NT2/D1 (cell line): ENCODE results near the gene VARS1.

ENCODE experiments used
- DNase-seq: peaks from one replicate; pipeline ENCODE4 v3.0.0-alpha.2; 2011; ENCODE audit warnings: low read depth, low spot score
- H3K27me3 ChIP-seq: 2 replicates; pipeline ENCODE4 v1.6.0; 2011; ENCODE audit warnings: mild to moderate bottlenecking; ENCODE audit not compliant: insufficient read length, insufficient read depth
- H3K36me3 ChIP-seq: 2 replicates; pipeline ENCODE4 v1.6.1; 2011; ENCODE audit warnings: mild to moderate bottlenecking, low read length, mixed read lengths; ENCODE audit not compliant: insufficient read depth, insufficient read length
- H3K4me1 ChIP-seq: 2 replicates; pipeline ENCODE4 v1.5.1; 2011; ENCODE audit not compliant: insufficient read depth, insufficient read length
- H3K4me3 ChIP-seq: 2 replicates; pipeline ENCODE4 v1.5.1; 2011; ENCODE audit warnings: low read depth; ENCODE audit not compliant: insufficient read length
- H3K9ac ChIP-seq: 2 replicates; pipeline ENCODE4 v1.6.0; 2011; ENCODE audit warnings: low read depth; ENCODE audit not compliant: insufficient read length
- H3K9me3 ChIP-seq: 2 replicates; pipeline ENCODE4 v1.5.1; 2011; ENCODE audit warnings: mild to moderate bottlenecking, low read length; ENCODE audit not compliant: insufficient read depth
- SUZ12 ChIP-seq: IDR thresholded peaks from 2 replicates; pipeline ENCODE4 v1.6.1; 2011; ENCODE audit not compliant: insufficient read length, insufficient read depth; ENCODE audit errors: extremely low read depth
- YY1 ChIP-seq: IDR thresholded peaks from 2 replicates; pipeline ENCODE4 v1.6.1; 2011; ENCODE audit not compliant: insufficient read length, insufficient read depth
- ZNF274 ChIP-seq: IDR thresholded peaks from 2 replicates; pipeline ENCODE4 v1.6.1; 2011; ENCODE audit warnings: mild to moderate bottlenecking, low read depth, low read length

VARS1 gene

DNA sequence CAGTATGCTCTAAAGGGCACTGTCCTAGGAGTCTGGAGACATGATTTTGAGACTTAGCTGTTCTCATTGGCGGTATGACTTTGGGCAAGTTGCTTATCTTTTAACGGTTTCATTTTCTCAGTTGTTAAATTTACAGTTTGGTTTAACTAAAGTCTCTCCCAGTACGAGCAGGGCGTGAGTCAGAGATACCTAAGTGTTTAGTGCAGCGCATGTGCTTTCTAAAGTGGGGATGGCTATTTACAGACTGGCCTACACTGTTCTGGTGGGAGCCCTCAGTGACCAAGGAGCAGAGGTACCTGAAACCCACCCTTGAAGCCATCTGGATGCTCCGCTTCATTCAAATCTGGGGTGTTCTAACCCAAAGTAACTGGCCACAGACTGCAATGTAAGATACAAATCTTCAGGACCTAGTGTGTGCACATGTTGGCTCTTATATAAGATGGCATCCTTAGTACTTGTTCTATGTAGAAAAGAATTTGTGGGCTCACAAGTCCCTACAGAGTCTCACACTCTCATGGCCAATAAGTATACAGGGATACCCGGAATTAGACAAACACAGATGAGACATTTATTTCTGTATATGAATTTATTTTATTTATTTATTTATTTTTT, 45.0 kb downstream of the VARS1 start:
- TF ChIP-seq SUZ12 = no peak
- TF ChIP-seq ZNF274 = no peak
- no peak for TF ChIP-seq YY1
- Histone ChIP-seq H3K4me3 (no peak overlapping the region), H3K9me3 (no peaks in the 10 kb centered on the region), H3K9ac (no peak overlapping the region), H3K36me3 (peaks cover 23% of the 10 kb centered on the region), H3K27me3 (no peaks in the 10 kb centered on the region), H3K4me1 (no peaks in the 10 kb centered on the region)
- DNase-seq = no peak

DNA sequence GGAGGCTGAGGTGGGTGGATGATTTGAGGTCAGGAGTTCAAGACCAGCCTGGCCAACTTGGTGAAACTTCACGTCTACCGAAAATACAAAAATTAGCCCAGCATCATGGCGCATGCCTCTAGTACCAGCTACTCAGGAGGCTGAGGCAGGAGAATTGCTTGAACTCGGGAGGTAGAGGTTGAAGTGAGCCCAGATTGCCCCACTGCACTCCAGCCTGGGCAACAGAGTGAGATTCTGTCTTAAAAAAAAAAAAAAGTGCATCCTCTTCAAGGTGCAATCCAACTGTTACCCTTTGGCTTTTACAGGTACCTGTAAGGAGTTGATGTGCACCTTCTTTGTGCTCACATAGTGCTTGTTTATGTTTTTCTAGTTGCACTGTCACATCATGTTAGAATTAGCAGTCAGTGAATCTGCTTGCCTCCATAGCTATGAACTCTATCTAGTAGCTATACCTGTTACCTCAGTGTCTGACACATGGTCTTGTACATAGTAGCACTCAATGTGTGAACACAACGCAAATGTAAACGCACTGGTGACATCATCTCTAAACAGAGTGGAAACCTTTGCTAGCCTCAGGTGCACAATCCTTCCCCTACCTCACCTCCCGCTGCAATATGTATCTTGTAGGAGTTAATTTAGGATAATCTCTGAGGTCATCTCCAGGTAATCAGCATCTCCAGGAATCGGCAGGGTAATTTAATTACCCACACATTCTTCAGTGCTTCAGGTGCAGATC, 46.1 kb downstream of the VARS1 start:
- Histone ChIP-seq H3K36me3 (peaks cover 24% of the 10 kb centered on the region), H3K4me3 (no peak overlapping the region), H3K9ac (no peak overlapping the region), H3K27me3 (no peaks in the 10 kb centered on the region), H3K4me1 (no peaks in the 10 kb centered on the region), H3K9me3 (no peaks in the 10 kb centered on the region)
- TF ChIP-seq ZNF274 = no peak
- DNase-seq = no peak
